Fibroblast of lung (primary cell): Measurements from ENCODE around the gene PPIA.

Experiments
- EZH2 ChIP-seq: IDR thresholded peaks from 2 replicates; pipeline ENCODE4 v1.5.1; 2012; ENCODE audit warnings: low read length, control low read depth, mild to moderate bottlenecking; ENCODE audit errors: missing control alignments
- TF ChIP-seq, protein P1 (sequence below), 2 donors: IDR thresholded peaks in 1 of 2; conservative IDR thresholded peaks in 1 of 2; 1 replicate in 1 of 2; 2 replicates in 1 of 2; pipeline ENCODE4 v1.5.1; 2011 to 2012; ENCODE audit warnings: low read length in 2 of 2, control low read depth in 1 of 2, inconsistent platforms in 1 of 2, low read depth in 1 of 2, mild to moderate bottlenecking in 1 of 2

- TF ChIP-seq, protein P1, sequence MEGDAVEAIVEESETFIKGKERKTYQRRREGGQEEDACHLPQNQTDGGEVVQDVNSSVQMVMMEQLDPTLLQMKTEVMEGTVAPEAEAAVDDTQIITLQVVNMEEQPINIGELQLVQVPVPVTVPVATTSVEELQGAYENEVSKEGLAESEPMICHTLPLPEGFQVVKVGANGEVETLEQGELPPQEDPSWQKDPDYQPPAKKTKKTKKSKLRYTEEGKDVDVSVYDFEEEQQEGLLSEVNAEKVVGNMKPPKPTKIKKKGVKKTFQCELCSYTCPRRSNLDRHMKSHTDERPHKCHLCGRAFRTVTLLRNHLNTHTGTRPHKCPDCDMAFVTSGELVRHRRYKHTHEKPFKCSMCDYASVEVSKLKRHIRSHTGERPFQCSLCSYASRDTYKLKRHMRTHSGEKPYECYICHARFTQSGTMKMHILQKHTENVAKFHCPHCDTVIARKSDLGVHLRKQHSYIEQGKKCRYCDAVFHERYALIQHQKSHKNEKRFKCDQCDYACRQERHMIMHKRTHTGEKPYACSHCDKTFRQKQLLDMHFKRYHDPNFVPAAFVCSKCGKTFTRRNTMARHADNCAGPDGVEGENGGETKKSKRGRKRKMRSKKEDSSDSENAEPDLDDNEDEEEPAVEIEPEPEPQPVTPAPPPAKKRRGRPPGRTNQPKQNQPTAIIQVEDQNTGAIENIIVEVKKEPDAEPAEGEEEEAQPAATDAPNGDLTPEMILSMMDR (conservative IDR thresholded peaks at IDR 0.05 in 1 of 2, IDR thresholded peaks at IDR 0.05 in 1 of 2; ENCODE audit: low read depth in 1 of 2, low read length in 2 of 2): no peak
- TF ChIP-seq EZH2: no peak
These were observed 39.6 kb upstream of the PPIA start for GRCh38 chr7:44756904-44757303.
